GM19023 (cell line): ENCODE results near the gene MAML1.
"Not testable (repeated sequence)": the region's sequence is repeated elsewhere in the genome, so short reads cannot be mapped to it uniquely, and the experiment has no call there.

Source experiments
- ATAC-seq: cut with Tn5 transposase; IDR thresholded peaks from one replicate; pipeline ENCODE4 v1.9.1; 2021; ENCODE audit warnings: mild to moderate bottlenecking, moderate library complexity; ENCODE audit not compliant: unreplicated experiment

MAML1 gene

DNA sequence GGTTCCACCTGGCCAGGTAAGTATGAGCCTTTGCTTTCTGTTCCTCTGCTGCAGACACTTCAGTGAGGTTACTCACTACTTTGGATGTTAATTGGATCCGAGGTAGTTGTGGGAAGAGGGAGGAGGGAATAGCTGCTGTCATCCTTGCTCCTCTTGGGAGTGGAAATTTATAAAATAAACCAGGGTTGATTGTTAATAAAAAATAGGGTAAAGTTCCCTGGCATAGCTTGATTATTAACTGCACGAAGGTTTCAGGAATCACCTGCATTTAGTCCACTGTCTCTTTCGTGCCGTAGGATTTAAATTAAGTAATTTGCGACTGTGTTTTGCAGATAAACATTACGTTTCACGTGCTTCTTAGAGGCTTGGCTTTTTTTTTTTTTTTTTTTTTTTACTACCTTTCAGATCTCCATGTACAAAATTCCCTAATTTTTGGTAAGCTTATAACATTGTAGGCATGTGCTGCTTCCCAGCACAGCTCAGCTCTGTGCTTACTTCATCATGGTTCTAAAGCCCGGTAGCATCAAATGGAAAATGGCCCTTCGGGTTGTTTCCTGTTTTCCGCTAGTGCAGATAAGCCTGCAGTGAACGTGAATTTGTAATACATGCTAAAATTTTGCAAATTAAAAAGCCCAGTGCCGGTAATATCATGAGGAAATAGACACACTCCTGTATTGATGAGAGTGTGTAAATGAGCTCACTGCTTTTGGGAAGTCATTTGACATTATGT is 34.3 kb downstream of the MAML1 start:
- no peak for ATAC-seq

DNA sequence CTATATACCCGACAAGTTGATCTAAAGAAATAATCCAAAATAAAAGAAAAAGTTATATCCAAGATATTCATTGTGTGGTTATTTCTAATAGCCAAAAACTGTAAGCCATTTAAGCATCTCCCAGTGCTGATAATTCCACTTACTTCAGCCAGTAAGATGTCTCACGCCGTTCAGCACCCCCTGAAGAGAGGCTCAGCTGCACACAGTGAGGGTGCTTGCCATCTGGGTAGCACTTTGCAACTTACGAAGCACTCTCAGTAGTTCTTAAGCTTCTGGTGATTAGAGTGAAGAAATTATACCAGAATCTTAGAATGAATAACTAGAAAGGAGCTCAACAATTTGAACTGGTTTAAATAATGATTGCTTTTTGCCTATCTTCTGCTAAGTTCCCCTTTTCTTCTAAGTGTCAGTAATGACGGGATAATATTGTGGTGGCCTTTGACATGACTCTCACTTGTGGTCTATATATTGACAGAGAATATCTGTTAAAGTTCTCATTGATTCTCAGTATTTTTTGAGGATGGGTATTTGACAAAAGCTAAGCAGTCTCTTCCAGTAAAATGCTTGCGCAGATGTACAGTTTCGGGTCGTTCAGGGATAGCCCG is 35.0 kb downstream of the MAML1 start:
- ATAC-seq: no peak

DNA sequence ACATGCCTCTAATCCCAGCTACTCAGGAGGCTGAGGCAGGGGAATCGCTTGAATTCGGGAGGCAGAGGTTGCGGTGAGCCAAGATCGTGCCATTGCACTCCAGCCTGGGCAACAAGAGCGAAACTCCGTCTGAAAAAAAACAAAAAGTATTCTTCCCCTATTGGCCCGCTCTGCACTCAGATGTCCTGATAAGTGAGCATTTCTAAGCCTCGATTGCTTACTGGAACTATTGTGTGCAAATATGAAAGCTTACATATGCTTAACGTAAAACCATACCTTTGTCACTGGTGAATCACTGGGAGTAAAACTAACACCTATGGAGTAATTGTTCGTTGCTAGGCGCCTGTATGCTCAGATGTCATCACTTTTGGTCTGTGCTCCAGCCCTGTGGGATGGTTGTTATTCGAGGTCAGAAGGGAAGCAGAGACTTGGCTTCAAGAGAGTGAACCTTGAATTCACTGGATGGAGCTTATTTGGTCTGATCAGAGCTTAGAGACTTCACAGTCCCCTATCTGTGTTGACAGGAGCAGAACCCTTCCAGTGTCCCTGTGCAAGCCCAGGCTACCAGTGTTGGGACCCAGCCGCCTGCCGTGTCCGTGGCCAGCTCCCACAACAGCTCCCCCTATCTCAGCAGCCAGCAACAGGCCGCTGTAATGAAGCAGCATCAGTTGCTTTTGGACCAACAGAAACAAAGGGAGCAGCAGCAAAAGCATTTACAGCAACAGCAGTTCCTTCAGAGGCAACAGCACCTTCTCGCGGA is 35.9 kb downstream of the MAML1 start:
- no peak for ATAC-seq

DNA sequence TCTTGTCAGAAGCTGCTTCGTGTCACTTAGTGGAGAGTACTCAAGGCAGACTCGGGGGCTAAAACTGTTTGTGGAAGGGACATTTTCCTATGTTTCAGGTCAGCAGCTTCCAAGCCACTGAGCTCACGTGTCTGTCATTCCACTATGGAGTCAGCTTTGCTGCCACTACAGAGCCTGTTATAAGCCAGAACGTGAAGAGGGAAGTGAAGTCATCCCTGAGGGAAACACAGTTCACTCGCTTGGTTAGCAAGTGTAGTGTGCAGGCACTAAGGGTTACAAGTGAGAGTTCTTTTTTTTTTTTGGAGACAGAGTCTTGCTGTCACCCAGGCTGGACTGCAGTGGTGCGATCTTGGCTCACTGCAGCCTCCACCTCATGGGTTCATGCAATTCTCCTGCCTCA is 36.6 kb downstream of the MAML1 start:
- no peak for ATAC-seq

DNA sequence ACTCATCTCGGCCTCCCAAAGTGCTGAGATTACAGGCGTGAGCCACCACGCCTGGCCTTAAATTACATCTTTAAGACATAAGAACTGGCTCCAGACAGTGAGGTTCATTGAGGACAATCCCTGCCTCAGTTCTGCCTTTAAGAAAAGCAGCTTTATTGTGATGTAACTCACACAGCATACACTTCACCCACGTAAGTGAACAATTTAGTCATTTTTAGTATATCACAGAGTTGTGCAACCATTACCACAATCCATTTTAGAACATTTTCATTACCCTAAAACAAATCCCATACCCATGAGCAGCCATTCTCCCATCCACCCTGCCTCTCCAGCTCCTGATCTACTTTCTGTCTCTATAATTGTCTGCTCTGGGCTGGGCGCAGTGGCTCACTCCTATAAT is 37.2 kb downstream of the MAML1 start:
- ATAC-seq: no peak

DNA sequence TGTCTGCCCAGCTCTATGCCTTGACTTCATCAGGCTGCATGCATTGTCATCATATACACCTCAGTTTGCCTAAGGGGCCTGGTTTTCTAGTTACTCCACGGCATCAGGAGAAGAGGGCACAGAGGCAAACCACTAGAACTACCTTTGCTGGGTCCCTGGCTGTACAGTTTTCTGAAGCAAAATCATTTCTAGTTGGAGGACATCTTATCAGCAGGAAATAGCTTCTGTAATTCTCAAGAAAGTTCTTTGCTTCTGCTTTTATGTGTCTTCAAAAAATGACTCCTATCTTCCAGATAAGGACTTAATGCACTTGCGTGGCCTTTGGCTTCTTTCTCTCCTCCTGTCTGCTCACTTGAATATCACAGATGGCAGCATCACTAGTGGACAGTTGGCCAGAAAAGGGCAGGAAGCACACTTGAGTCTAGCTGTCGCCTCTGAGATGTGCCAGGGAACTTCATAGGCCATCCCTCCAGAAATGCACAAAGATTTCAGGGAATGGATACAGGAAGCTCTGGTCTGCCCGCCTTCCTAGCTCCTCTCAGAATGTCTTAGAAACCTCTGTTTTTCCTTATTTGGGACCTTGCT is 38.8 kb downstream of the MAML1 start:
- ATAC-seq: no peak

DNA sequence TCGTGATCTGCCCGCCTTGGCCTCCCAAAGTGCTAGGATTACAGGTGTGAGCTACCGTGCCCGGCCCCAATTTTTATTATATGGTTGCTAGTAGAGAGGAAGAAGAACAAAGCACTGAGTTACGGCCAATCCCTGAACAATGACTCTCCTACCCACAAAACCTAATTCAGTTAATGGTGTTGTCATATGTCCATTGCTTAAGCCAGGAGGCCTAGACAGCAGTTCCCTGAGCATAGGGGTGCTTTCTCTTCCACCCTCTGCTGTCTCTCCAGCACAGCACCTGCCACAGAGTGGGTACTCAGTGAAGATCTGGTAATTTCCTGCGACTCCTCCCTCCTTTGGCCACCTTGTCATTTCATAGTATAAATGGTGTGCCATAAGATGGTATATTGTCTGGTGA is 39.7 kb downstream of the MAML1 start:
- no peak for ATAC-seq

DNA sequence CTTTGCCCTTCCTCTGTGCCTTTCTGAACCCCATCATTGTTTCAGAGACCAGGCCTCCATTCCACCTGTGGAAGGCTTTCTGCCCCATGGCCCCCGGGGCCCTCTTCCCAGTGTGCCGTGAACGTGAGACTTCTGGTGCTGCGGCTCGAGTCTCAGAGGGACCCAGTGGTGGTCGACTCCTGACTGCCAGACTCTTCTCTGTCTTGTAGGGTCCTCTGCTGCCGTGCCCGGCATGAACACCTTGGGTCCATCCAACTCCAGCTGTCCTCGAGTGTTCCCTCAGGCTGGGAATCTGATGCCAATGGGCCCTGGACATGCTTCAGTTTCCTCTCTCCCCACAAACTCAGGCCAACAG is 41.0 kb downstream of the MAML1 start:
- no peak for ATAC-seq

DNA sequence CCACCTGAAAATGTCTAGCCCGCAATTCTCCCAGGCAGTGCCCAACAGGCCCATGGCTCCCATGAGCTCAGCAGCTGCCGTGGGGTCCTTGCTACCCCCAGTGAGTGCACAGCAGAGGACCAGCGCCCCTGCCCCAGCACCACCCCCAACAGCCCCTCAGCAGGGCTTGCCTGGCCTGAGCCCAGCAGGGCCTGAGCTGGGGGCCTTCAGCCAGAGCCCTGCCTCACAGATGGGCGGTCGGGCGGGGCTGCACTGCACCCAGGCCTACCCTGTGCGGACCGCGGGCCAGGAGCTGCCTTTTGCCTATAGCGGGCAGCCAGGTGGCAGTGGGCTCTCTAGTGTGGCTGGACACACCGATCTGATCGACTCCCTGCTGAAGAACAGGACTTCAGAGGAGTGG is 41.8 kb downstream of the MAML1 start:
- ATAC-seq: no peak

DNA sequence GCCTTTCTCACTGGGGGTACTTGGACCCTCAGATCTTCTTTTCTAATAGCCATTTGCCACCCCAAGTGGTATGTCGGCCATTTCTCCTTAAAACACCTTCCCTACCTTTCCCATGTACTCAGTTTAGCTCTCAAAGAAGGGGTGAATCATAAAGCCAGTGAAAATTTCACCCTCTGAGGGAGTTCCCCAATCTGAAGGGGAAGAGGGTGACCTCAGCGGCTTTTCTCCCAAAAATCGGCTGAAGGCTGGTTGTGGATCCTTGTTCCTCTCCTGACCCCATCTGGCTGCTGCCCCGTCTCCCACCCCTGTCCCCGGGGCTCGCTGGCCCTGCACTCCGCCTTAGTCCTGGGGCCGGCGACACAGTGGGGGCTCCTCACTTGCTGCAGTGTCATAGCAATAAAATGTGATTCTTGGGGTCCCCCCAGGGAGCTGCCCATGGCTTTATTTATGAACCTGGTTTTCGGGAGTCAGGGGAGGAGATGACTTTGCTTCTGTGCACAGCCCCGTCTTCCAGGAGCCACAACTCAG is 43.9 kb downstream of the MAML1 start:
- no peak for ATAC-seq

DNA sequence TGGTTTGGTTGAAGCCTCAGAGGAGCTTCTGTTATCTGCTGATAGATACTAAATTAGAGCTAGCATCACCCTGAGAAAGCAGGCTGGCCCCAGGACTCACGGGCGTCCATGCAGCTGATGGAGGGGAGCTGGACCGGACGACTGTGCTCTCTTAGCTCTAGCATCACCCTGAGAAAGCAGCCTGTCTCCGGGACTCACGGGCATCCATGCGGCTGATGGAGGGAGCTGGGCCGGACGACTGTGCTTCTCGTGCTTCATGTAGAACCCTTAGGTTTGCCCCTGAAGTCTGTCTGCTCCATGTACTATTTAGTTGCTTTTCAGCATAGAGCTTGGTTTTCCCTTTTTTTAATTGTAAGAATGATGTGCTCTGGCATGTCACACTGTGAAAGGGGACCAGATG is 44.8 kb downstream of the MAML1 start:
- no peak for ATAC-seq

DNA sequence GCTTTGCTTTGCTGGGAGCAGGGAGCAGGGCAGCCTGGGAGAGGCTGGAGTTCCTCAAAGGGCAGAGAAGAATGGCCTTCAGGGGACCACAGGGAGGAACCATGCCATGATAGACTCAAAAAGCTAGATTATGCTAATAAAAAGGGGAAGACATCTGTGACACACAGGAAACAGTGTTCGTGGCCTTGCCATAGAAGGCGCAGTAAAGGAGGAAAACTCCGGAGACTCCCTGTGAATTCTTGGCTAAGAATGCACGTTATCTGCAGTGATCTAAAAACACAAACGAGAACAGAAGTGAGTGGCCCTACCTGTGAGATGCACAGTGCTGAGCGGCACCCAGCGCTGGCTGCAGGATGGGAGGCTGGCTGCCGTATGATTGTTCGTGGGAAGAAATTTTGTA is 45.3 kb downstream of the MAML1 start:
- no peak for ATAC-seq

DNA sequence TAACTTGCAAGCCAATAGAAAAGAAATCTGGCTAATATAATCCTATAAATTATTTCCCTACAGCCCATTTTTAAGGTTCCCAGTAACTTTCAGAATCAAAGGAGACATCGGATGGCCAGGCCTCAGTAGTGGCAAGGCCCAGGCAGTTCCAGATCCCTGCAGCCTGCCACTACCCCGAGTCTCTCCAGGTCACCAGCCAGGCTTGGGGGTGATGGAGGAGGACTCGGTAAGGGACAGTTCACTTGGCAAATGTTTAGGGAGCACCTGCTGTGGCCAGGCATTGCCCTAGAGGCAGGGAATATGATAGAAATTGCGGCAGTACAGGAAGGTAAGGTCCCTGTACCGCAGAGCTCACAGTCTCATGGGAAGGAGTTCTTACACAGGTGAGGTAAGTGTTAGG is 46.0 kb downstream of the MAML1 start:
- ATAC-seq: no peak

DNA sequence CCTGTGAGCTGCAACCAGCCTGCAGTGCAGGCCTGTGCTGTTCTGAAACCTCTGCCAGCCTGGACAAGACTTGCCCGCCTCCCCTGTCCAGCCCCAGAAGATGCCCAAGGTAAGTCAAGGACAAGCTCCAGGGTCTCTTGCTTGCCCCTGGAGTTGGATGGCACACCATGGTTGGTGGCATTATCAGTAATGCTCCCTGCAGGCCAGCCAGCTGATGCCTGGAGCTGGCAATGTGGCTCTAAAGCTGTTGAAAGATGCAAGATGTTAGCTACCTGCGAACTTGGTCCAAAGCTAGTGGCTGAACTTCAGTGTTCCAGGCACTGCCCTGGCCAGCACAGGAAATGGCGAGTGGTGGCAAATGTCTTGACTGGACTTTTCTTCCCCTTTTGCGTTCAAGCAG is 47.2 kb downstream of the MAML1 start:
- no peak for ATAC-seq

DNA sequence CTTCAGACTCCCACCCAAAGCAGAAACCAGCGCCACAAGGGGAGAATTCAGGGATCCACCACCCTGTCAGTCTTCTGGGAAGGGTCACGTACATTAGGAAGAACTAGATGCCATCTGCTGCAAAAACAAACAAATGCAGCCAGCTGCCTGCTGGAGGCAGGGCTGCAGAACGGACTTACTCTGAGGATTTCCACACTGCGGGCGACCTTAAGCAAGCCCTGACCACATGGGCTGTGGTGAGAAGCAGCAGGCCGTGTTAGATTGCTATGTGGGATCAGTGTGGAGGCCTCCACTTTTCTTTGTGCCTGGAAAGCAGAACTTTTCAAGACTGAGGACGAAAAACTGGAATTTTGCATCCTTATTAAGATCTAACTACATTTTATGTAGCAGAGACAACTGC is 47.7 kb downstream of the MAML1 start:
- ATAC-seq: no peak

DNA sequence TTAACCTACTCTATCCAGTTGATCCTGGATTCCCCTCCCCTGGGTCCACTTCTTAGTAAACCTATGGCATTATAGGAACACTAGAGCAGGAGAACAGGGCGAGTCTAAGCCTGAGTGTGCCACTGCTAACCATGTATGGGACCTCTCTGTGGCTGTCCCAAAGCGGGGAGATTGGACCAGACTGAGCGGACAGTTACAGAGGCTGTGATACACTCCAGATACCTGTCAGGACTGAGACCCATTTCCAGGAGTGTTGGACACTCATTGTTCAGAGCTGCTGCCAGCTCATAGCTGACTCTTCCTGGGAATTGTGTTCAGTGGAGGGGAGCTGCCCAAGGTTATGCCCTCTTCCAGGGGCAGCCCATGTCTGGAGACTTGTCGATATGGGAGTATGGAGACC is 49.2 kb downstream of the MAML1 start:
- no peak for ATAC-seq

DNA sequence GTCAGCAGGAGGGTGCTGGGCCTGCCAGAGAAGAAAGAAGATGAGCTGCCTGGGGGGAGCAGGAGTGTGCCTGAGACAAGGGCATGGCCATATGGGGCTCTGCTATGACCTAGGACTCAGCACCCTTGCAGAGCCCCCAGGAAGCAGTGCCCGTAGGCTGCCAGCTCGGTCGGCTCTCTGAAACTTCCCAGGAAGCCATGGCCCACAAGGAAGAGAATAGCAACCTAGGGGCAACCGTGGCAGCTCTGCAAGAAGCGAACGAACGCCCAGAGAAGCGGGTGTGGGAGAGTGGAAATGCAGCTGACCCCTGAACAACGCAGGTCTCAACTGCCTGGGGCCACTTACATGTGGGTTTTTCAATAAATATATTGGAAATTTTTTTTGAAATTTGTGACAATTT is 50.5 kb downstream of the MAML1 start:
- no peak for ATAC-seq

DNA sequence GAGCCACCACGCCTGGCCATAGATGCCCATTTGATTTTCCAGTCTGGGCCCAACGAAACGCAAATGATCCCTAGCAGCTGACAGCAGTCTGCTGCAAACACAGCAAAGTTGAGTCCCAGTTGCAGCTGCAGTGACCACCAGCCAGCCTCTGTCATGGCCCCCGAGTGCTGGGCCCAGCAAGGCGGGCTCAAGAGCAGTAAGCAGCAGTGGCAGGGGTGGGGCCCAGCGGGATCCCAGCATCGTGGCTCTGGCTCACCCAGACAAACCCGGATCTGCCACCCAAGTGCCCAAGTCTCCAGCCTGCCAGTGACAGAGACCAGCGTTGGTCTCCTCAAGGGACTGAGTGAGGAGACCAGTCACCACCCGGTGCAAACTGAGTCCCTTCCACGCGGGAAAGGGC is 54.2 kb downstream of the MAML1 start:
- no peak for ATAC-seq

DNA sequence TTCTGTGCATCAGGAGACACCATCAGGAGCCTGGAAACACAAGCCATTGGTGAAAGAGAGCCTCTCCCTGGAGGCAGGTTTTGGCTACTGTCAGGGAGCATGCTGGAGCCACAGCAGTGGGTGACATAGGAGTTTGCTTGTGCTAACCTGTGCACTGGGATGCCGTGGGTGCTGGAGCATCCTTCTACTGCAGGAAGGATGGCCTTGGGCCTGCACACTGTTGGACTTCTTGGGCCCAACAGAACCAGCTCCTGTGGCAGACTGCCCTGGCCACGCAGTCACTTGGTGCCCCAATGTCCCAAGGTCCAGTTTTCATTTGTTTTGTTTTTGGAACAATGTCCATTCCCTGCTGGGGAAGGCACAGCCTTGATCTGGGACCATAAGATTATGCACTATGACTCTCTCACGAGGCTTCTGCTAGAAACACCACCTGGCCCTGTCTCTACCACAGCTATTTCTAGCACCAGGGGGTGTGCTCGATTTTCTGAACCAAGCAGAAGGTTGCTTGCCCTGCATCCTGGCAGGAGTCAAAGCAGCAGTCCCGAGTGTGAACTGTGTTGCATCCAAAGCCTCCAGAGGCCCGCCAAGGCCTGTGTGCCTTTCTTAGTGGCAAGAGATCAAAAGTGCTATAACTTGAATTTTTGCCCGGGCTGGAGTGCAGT is 55.7 kb downstream of the MAML1 start:
- ATAC-seq: no peak

DNA sequence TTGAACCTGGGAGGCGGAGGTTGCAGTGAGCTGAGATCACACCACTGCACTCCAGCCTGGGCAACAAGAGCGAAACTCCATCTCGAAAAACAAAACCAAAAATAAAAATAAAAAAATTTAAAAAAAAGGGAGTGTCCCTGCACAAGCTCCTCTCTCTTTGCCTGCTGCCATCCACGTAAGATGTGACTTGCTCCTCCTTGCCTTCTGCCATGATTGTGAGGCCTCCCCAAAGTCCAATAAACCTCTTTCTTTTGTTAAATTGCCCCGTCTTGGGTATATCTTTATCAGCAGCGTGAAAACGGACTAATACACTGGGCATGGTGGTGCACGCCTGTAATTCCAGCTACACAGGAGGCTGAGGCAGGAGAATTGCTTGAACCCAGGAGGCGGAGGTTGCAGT is 56.7 kb downstream of the MAML1 start:
- ATAC-seq: not testable (repeated sequence)
